Umbilical cord (tissue), 2 donors: Measurements from ENCODE around the gene PRR30. TPM values are rescaled to one million over a fixed set of nuclear protein-coding genes. Genes with fewer than 3 reads are reported as not detected.

Experiments used
- DNase-seq: peaks from one replicate; pipeline ENCODE4 v3.0.0-alpha.2; 2015; ENCODE audit warnings: low spot score
- total RNA-seq: library from RNA; depleted of rRNA; stranded (reverse); fragments of >200 nt; gene quantifications from one replicate; pipeline ENCODE4 v1.2.3, GENCODE V29; 2014; ENCODE audit warnings: low replicate concordance; ENCODE audit not compliant: insufficient read depth

The PRR30 gene
- total RNA-seq, 1 donor from 2014 or later, result not detected

DNA sequence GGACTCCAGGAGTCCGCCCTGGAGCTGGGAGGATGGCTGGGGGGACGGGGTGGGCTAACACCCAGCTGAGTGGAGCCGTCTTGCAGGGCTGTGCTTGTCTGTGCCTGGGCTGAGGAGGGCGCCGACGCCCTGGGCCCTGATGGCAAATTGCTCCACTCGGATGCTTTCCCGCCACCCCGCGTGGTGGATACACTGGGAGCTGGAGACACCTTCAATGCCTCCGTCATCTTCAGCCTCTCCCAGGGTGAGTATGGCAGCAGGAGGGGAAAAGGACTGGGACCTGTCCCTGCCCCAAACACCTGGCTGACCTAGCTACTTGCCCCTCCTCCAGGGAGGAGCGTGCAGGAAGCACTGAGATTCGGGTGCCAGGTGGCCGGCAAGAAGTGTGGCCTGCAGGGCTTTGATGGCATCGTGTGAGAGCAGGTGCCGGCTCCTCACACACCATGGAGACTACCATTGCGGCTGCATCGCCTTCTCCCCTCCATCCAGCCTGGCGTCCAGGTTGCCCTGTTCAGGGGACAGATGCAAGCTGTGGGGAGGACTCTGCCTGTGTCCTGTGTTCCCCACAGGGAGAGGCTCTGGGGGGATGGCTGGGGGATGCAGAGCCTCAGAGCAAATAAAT, 39.8 kb downstream of the PRR30 start:
- DNase-seq, result no peak

DNA sequence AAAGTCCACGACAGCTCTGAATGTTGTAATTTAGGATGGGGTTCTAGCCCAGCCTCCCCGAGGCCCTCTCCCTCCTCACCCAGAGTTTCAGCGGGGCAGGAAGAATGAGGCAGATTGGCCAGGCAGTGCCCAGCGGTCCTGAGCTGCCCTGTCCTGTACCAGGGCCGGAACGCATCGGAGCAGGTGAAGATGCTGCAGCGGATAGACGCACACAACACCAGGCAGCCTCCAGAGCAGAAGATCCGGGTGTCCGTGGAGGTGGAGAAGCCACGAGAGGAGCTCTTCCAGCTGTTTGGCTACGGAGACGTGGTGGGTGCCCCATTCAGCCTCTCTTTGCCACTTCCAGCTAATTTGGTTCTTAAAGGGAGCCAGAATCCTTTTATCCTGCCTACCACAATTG, 41.9 kb downstream of the PRR30 start:
- DNase-seq, result no peak

DNA sequence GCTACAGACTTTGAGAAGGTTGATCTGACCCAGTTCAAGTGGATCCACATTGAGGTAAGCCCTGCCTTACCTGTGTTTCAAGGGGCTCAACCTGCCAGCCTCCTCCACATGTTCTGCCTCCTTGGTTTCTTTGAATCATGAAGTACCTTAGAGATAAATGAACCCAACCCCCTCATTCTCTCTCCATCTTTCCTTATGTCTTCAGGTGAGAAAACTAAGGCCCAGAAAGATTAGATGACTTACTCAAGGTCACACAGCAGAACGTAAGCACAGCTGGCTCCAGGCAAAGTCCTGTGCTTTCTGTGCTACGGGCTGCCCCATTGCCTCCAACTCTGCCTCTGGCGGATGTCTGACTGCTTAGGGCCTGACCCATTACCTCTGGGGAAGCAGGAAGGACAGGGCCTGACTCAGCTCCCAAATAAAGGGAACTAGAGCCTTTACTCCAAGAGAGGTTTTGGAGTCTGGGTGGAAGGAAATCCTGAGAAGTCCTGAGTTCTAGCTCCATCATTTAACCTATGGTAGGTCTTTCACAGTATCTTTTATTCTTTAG, 42.4 kb downstream of the PRR30 start:
- no peak for DNase-seq

DNA sequence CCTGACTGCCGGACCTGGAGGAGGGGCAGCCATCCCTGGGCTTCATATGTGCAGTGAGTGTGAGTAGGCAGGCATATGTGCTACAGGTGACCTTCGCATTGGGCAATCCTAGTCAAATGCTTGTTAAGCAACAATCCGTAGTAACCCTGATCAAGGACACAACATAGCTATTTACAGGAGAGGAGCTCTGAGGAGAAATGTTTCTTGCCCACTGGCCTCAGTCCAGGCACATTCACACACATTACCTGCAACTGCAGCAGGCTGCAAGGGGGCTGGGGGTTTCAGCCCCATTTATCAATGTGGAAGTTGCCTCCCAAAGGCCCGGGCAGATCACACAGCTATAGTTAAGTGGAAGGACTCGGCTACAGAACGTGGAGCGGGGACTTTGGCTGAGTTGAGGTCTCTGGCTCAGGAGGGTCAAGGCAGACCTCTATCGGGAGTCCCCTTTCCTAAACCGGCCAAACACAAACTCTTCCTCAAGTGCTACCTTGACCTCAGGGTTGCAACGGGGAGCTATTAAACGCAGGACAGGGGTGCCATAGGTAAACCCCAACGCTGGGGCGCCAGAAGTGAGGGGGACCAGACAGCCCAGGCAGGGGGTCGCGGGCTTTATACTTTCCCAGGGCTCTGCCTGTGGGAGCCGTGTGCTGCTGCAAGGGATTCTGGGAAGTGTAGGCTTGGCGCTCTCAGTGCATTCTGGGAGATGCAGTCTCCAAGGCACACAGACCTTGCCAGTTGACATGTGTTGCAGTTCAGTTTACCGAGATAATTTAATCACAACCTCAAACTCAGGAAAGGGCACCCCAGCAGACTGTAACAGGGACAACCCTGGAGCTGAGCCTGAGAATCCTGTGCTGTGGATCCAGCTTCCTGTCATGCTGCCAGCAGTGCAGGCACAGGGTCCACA, 43.2 kb downstream of the PRR30 start:
- DNase-seq, result peak; percentile 75

DNA sequence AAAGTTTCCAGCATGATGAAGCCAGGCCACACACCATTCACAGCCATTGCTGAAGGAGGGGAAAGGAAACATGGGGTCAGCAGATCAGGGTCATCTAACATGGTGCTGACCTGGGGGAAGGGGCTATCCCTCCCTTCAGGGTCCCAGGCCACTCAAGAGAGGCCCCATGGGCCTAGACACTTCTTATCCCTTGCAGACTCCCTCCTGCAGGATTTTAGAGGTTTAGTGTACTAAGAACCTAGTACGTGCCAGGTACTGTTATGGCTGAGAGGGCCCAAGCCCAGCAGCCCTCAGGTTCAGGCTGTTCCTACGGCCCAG, 43.8 kb downstream of the PRR30 start:
- no peak for DNase-seq

DNA sequence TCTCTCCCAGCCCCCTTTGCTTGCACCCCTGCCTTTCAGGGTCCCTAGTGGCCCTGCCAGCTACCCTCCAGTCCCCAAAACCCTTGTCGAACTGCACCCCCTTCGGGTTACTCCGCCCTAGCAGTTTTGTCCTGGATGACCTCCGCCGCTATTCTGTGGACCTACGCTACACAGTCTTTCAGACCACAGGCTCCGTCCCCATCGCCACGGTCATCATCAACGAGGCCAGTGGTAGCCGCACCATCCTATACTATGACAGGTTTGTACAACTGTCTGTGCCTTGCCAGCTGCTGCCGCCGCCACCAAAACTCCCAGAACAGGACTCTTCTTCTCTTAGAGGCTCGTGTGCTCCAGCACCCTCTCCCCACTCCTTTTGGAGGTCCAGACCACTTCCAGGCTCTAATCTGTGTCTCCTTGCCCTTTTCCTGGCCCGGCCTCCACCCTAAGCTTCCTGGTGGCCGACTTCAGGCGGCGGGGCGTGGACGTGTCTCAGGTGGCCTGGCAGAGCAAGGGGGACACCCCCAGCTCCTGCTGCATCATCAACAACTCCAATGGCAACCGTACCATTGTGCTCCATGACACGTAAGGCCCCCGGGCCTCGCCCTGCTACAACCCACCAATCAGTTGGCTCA, 44.7 kb downstream of the PRR30 start:
- DNase-seq, result no peak

DNA sequence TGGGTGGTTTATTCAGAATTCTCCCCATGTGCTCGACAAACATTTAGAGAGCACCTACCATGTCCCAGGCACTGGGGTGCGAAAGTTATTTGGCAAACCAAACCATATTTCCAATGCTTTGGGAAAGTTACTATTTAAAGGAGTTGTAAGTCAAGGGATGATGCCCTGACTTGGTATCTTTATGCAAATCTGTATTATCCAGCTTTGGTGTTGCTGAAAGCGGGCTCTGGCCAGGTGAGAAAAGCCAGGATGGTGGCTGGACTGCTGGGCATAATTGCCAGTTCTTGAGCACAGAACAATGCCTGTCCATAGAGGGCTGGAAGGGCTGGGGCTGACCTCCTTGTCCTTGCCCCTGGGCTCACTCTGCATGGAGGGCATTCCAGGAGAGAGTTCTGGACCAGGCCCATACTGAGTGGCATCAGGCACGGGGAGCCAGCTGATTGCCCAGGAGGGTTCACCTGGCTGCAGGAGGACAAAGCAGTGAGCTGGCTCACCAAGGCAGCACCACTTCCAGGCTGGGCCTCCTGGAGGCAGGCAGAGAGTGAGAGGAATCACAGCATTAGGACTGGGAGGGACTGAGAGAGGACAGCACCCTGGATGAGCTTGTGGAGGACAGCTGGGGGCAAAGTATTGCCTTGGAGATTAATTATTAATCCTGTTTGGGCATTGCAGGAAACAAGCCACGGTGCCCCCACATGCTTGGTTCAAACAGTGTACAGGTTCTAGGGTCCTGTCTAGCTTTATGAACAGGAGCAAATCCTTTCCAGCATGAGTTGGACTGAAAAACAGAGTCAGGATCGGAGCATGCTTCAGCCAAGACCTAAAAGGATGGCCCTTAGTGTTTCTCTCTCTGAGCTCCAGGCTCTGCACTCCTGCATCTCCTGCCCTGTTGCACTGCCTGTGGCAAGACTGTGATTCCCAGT, 45.5 kb downstream of the PRR30 start:
- no peak for DNase-seq

DNA sequence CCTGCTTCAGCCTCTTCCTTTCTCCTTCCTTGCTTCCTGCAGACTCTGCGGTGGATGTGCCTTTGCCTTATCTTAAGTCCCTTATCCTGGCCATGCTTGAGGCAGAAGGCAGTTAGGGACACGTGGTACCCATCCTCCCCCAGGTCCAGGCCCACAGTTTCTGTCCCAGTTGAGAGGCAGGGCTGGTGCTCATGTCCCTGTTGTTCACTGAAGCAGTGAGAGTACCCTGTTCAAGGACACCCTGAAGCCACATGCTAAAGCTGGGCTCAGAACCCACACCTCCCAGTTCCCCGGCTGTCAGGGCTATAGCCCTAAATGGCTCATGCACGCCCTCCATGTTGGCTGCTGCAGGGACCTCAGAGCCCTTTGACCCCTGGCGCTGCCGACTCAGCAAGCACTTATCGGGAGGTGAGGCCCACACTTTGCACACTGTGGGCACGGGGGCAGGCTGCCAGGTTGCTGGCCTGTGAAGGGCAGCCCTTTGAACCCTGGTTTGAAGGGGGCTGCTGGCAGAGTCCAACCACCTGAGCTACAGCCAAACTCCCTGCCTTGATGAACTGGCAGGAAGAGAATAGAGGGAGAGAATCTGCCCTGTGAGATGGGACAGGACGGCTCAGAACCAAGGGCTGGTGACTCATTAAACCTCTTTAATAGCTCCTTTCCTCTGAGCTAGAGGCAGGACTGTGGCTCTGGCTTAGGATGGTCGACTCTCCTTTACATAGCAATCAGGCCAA, 46.3 kb downstream of the PRR30 start:
- no peak for DNase-seq

DNA sequence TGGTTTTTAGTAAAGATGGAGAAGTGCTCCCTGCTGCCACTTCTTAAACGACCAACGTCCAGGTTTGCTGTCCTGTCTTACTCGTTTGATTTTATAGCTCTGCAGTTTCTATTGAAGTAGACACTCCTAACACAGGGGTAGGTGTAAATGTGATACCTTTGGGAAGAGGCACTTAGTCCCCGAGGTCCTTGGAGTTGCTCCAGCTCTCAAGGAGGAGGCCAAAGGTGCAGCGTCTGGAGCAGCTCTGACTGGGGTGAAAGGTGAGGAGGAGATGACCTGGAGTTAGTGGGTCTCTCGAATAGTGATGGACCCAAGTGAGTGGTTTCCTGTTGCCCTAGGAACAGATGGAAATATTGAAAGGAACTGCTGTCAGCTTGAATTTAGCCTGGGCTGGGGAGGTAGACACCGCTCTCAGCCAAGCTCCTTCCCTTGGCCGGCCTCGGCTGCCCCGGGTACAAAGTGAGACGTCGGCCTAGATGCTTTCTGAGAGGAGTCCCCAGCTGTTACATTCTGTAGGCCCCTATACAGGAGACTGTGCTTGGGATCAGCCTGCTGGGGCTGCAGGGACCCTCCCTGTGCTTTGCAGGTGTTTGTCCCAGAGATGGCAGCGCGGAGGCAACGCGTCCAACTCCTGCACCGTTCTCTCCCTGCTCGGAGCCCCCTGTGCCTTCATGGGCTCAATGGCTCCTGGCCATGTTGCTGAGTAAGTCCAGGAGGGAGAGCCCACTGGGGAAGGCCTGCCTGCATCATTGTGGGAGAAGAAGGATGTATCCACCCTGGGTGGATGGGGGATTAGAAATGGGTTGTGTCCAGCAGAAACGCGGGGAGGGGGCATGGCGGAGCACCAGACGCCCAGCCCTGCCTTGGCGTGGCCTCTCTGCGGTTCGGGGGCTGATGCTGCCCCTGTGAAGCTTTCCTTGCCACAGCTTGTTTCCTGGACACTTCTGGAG, 47.2 kb downstream of the PRR30 start:
- no peak for DNase-seq

DNA sequence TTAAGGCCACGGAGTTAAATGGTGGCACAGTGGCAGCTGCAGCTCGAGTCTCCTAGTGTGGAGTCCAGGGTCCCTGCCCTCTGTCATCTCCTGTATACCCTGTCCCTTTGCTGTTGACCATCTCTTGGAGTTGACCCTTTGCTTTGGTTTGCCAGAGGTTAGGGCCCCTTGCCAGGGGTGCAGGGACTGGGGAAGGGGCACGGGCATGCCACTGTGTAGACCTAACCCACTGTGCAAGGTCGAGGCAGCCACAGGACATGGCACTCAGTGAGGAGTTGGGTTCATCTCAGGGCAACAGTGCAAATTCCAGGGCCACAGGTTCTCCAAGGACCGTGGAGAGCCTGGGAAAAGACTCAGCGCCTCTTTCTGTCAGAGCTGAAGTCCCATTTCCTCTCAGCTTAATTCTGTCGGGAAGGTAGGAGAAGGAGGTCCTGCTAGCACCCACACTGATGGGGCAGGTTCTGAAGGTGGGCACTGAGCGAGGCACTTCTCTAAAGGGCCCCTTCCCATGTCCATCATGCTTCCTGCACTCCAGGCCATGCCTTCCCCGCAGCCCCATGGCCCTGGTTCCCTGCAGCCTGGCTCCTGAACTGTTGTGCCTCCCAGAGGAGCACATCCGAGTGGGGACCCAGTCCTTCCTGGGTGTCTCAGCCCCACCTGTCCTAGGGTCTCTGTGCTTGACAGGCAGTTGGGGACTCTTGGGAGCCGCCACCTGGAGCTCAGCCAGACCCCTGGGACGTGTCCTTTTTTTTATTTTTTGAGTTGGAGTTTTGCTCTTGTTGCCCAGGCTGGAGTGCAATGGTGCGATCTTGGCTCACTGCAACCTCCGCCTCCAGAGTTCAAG, 49.9 kb downstream of the PRR30 start:
- no peak for DNase-seq

DNA sequence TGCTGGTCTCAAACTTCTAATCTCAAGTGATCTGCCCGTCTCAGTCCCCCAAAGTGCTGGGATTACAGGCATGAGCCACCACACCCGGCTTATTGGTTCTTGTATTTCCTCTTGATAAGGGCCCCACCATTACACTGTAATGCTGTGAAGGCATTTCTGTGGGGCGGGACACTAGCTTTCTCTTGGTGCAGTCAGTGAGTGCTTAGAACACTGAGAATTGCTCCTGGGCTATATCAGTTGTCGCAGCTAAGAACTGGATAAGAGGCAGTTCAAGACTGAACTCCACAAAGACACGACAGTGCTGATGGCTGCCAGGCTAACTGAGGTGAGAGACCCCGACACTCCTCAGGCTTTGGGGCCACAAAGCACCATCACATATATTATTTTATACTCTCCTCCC, 50.6 kb downstream of the PRR30 start:
- no peak for DNase-seq

DNA sequence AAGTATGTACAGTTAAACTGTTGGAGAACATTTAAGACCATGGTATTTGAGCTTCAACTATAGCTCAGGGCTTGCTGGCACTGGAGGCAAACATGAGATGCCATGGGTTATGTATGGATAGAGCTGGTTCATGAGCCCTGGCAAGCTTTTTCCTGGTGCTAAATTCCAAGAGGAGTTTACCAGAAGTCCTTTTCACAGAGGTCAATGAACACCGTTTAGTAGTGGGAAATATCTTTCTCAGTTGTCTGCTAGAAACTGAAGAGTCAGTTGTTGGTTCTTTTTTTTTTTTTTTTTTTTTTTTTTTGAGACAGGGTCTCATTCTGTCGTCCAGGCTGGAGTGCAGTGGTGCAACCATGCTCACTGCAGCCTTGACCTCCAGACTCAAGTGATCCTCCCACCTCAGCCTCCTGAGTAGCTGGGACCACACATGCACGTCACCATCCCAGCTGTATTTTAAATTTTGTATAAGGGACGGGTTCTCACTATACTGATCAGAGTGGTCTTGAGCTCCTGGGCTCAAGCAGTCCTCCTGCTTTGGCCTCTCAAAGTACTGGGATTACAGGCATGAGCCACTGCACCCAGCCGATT, 51.3 kb downstream of the PRR30 start:
- no peak for DNase-seq

Other genes with a start within 250 kb of the PRR30 start
- gene MAPRE3, start 168.8 kb downstream of the PRR30 start, total RNA-seq, result 4.1 TPM
- 28.2 TPM for gene TMEM214, start 106.4 kb downstream of the PRR30 start, total RNA-seq
- gene AGBL5, start 87.7 kb downstream of the PRR30 start, total RNA-seq, result 5.5 TPM
- 441 TPM for gene OST4, start 67.8 kb downstream of the PRR30 start, total RNA-seq
- gene EMILIN1, start 60.8 kb downstream of the PRR30 start, total RNA-seq, result 287 TPM
- 3.4 TPM for gene KHK, start 52.6 kb downstream of the PRR30 start, total RNA-seq
- gene CGREF1, start 20.3 kb downstream of the PRR30 start, total RNA-seq, result 11.6 TPM
- 1.2 TPM for gene ABHD1, start 15.6 kb downstream of the PRR30 start, total RNA-seq
- 20.2 TPM for gene PREB, start 4.8 kb downstream of the PRR30 start, total RNA-seq
- 1.7 TPM for gene TCF23, start 9.6 kb upstream of the PRR30 start, total RNA-seq
- 112 TPM for gene ATRAID, start 72.6 kb upstream of the PRR30 start, total RNA-seq
- 13.0 TPM for gene SLC5A6, start 72.9 kb upstream of the PRR30 start, total RNA-seq
- 45.0 TPM for gene CAD, start 78.0 kb upstream of the PRR30 start, total RNA-seq
- gene SLC30A3, start 123.6 kb upstream of the PRR30 start, total RNA-seq, result 5.5 TPM
- gene DNAJC5G, start 136.0 kb upstream of the PRR30 start, total RNA-seq, result not detected
- 5.1 TPM for gene TRIM54, start 143.0 kb upstream of the PRR30 start, total RNA-seq
- 1.4 TPM for gene UCN, start 169.0 kb upstream of the PRR30 start, total RNA-seq
- gene MPV17, start 183.7 kb upstream of the PRR30 start, total RNA-seq, result 27.9 TPM
- gene GTF3C2, start 217.4 kb upstream of the PRR30 start, total RNA-seq, result 31.8 TPM
- gene EIF2B4, start 230.9 kb upstream of the PRR30 start, total RNA-seq, result 10.1 TPM
- 98.0 TPM for gene SNX17, start 231.2 kb upstream of the PRR30 start, total RNA-seq
- 8.4 TPM for gene ZNF513, start 241.3 kb upstream of the PRR30 start, total RNA-seq